Body of pancreas (tissue), 4 donors: ENCODE measurements around the gene MEAF6. TPM values are rescaled to one million over a fixed set of nuclear protein-coding genes. Genes with fewer than 3 reads are reported as not detected.

ENCODE experiments used
- ATAC-seq: fragments of 150-250 bp; one replicate; pipeline ENCODE4 v1.9.1; 2016
- DNase-seq, 4 donors: peaks; one replicate each; pipeline ENCODE4 v3.0.0-alpha.2; 2019
- H3K27ac ChIP-seq, 4 donors: fragments of 200-600 bp; sonication (generic); 1 replicate in 3 of 4; 2 replicates in 1 of 4; pipeline versions ENCODE4 v1.5.1 to v1.6.1; 2016 to 2019; ENCODE audit warnings: mild to moderate bottlenecking in 1 of 4, mixed read lengths in 1 of 4, moderate library complexity in 1 of 4
- H3K27me3 ChIP-seq, 2 donors: fragments of 200-600 bp; sonication (generic); one replicate each; pipeline ENCODE4 v1.6.0; 2016; ENCODE audit warnings: mild to moderate bottlenecking in 1 of 2
- H3K36me3 ChIP-seq, 2 donors: fragments of 200-600 bp; sonication (generic); replicated peaks in 1 of 2; 2 replicates each; pipeline ENCODE4 v1.5.1; 2016; ENCODE audit warnings: low read depth in 2 of 2; ENCODE audit not compliant: insufficient read depth in 1 of 2
- H3K4me1 ChIP-seq: fragments of 200-600 bp; sonication (generic); one replicate; pipeline ENCODE4 v1.6.0; 2016
- H3K4me3 ChIP-seq, 2 donors: fragments of 200-600 bp; sonication (generic); 1 replicate in 1 of 2; 2 replicates in 1 of 2; pipeline ENCODE4 v1.5.1; 2016 to 2019
- H3K9me3 ChIP-seq, 3 donors: fragments of 200-600 bp; sonication (generic); 1 replicate in 2 of 3; 2 replicates in 1 of 3; pipeline ENCODE4 v1.5.1; 2016
- POLR2A ChIP-seq, 3 donors: fragments of 450-650 bp; IDR thresholded peaks; one replicate each; pipeline ENCODE4 v1.6.1; 2016; ENCODE audit warnings: antibody characterized with exemption in 3 of 3, mild to moderate bottlenecking in 2 of 3
- WGBS, 2 donors: methylation state at CpG; one replicate each; pipeline ENCODE4 v1.1.5; 2017; 5-methylcytosine and 5-hydroxymethylcytosine counted together
- intact Hi-C: fragments of 100-400 bp; cut with DNase I; formaldehyde crosslinking; loops from one replicate; pipeline ENCODE4 v1.15.1; 2023
- total RNA-seq, 2 donors: library from RNA; depleted of rRNA; stranded (reverse); fragments of >200 nt; gene quantifications; one replicate each; pipeline ENCODE4 v1.1.0, GENCODE V29; 2016
- TF ChIP-seq, protein P1 (sequence below), 7 experiments: fragments of 450-650 bp in 4 of 7; fragments of 200-600 bp in 3 of 7; sonication (generic) in 3 of 7; IDR thresholded peaks; one replicate each; pipeline ENCODE4 v1.5.1; 2016 to 2019; ENCODE audit warnings: antibody characterized with exemption in 7 of 7

Gene MEAF6
- total RNA-seq, 2 donors from 2014 or later: 36.3 to 43.5 TPM

DNA sequence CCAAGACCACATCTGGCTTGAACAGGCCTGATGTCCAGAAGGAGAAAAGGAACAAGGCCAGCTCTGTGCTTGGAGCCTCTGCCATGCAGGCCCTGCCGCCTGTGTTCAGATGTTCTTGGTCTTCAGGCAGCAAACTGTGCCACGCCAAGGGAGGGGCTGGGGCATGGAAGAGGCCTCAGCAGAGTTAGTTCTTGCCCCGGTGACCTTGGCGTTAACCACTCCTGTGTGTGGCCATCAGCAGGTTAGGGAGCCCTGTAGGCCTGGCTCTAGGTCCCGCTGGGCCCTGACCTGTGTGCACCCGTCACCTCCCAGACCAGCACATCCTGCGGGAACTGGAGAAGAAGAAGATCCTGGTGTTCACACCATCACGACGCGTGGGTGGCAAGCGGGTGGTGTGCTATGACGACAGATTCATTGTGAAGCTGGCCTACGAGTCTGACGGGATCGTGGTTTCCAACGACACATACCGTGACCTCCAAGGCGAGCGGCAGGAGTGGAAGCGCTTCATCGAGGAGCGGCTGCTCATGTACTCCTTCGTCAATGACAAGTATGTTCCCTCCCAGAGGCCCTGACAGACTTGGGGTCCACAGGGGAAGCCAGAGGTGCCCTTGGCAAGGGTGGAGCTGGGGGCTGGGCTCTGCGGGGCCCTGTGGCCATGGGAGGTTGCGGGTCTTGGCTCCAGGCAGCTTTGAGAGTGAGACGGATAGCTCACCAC is 33.1 kb downstream of the MEAF6 start:
- intact Hi-C loops: no loop called here
- ATAC-seq (no peak), DNase-seq (no peak)
- WGBS, 2 donors: 82 to 91% methylated on average over 20 to 26 of the region's 26 CpGs
- Histone ChIP-seq H3K4me1 (peaks cover 93% of the 10 kb centered on the region), H3K9me3 (no peaks in the 10 kb centered on the region), H3K36me3 (peaks cover 21 to 26% of the 10 kb centered on the region in 2 donors), H3K27me3 (no peaks in the 10 kb centered on the region), H3K4me3 (no peak overlapping the region), H3K27ac (peak overlapping the region in 3 of 4 donors; percentile 95 to 97 (median 96))
- TF ChIP-seq, protein P1, sequence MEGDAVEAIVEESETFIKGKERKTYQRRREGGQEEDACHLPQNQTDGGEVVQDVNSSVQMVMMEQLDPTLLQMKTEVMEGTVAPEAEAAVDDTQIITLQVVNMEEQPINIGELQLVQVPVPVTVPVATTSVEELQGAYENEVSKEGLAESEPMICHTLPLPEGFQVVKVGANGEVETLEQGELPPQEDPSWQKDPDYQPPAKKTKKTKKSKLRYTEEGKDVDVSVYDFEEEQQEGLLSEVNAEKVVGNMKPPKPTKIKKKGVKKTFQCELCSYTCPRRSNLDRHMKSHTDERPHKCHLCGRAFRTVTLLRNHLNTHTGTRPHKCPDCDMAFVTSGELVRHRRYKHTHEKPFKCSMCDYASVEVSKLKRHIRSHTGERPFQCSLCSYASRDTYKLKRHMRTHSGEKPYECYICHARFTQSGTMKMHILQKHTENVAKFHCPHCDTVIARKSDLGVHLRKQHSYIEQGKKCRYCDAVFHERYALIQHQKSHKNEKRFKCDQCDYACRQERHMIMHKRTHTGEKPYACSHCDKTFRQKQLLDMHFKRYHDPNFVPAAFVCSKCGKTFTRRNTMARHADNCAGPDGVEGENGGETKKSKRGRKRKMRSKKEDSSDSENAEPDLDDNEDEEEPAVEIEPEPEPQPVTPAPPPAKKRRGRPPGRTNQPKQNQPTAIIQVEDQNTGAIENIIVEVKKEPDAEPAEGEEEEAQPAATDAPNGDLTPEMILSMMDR (IDR thresholded peaks at IDR 0.05): no peak
- no peak for TF ChIP-seq POLR2A (IDR thresholded peaks at IDR 0.05)

DNA sequence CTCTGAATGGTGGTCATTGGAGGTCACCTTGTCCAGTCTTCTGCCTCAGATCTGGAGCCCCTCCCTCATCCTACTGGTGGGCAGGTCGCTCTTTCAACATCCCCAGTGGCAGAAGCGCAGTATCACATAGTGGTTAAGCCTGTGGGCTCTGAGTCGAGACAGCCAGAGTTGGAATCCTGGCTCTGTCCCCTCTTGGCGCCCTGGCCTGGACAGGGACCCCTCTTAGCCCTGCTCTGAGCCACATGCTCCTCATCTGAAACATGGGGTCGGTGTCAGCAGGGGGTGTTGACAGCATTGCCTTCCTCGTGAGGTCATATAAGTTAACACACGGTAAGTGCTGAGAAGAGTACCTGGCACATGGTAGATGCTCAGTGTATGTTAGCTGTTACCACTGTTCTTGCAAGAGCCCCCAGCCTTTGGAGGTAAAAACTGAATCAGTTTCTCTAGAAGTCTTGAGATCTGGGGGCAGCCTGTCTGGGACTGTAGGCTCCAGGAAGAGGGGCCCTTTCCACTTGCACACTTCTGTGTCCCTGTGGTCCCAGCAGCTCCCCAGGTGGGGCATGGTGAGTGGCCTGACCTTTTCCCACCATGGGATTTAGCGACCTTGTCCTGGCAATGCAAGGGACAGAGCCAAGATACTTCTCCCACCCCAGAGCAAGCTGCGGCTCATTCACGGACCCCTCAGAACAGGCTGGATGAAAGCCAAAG is 33.8 kb downstream of the MEAF6 start:
- TF ChIP-seq POLR2A (IDR thresholded peaks at IDR 0.05): no peak
- TF ChIP-seq, protein P1 (IDR thresholded peaks at IDR 0.05): no peak
- Histone ChIP-seq H3K27ac (peak overlapping the region in 3 of 4 donors; percentile 95 to 97 (median 96)), H3K4me1 (peaks cover 93% of the 10 kb centered on the region), H3K36me3 (peaks cover 21 to 26% of the 10 kb centered on the region in 2 donors), H3K4me3 (no peak overlapping the region), H3K27me3 (no peaks in the 10 kb centered on the region), H3K9me3 (no peaks in the 10 kb centered on the region)
- 82 to 93% methylated on average over 3 to 10 of the region's 10 CpGs for WGBS, 2 donors
- no peak for ATAC-seq
- intact Hi-C loops: no loop called here
- no peak for DNase-seq

DNA sequence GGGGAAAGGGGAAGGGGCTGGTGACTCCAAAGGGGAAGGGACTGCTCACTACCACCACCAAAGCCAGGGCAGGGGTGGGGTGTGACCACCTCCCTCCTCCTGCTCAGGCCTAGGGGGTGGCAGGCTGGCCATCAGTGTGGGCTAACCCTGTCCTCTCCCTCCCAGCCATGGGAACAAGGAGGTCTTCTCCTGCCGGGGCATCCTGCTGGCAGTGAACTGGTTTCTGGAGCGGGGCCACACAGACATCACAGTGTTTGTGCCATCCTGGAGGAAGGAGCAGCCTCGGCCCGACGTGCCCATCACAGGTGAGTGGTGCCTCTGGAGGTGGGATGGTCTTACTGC is 34.5 kb downstream of the MEAF6 start:
- H3K4me3 ChIP-seq: no peak overlapping the region
- peaks cover 21 to 26% of the 10 kb centered on the region in 2 donors for H3K36me3 ChIP-seq
- peak overlapping the region; percentile 92 to 97 (median 96) for H3K27ac ChIP-seq
- H3K27me3 ChIP-seq: no peaks in the 10 kb centered on the region
- DNase-seq: peak in 1 of 4 donors; percentile 38
- TF ChIP-seq, protein P1 (IDR thresholded peaks at IDR 0.05): no peak
- 71% methylated on average over 5 of the region's 5 CpGs; no CpG with 5 or more reads in 1 of the 2 donors for WGBS, 2 donors
- H3K9me3 ChIP-seq: no peaks in the 10 kb centered on the region
- intact Hi-C loops: no loop called here
- H3K4me1 ChIP-seq: peaks cover 93% of the 10 kb centered on the region
- ATAC-seq: no peak

DNA sequence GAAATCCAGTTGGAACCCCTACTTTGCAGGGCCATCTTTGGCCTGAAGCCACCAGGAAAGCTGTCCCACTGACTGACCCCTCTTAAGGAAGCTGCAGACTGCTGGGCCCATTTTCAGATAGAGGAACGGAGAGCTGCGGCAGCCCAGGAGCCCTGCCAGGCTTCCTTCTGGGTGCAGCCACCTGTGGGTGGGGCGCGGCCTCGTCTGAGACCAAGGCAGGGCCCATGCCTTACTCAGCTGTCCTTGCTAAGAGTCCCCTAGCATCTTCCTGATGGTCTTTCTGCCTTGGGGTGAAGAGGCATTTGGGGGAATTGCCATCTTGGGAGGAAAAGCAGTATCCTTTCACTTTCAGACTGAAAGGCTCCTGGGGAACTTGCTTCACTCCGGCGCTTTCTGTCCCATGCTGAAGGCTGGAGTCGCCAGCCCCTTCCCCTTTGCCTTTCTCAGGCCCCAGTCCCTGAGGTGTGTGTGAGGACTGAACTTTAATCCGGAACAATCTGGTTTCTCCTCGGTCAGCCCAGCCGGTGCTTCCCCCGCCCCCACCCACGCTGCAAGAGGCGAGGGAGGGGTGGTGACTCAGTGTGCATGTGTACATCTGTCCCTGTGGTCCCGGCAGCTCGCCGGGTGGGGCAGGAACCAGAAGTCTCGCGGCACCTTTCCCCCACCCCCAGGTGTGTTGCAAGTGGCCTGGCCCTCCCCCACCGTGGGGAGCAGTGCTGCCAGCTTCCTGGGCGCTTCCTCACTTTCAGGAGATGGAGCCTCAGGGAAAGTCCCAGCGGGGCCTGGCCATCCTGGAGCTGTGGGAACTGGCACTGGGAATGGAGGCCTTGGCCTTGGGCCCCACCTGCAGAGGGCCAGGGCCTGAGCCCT is 35.1 kb downstream of the MEAF6 start:
- DNase-seq (peak; percentile 89 to 98 (median 94)), ATAC-seq (peak; percentile 70)
- no peaks in the 10 kb centered on the region for H3K27me3 ChIP-seq
- no peak overlapping the region for H3K4me3 ChIP-seq
- H3K36me3 ChIP-seq: peaks cover 21 to 26% of the 10 kb centered on the region in 2 donors
- no peaks in the 10 kb centered on the region for H3K9me3 ChIP-seq
- peak; percentile 54 to 70 (median 60) for TF ChIP-seq POLR2A (IDR thresholded peaks at IDR 0.05)
- TF ChIP-seq, protein P1 (IDR thresholded peaks at IDR 0.05): no peak
- peak overlapping the region; percentile 92 to 97 (median 96) for H3K27ac ChIP-seq
- WGBS, 2 donors: 0 to 5% methylated on average over 5 to 22 of the region's 22 CpGs
- intact Hi-C loops: no loop called here
- H3K4me1 ChIP-seq: peaks cover 88% of the 10 kb centered on the region
